Epithelial cell of proximal tubule (primary cell): ENCODE results near the gene TBC1D20. TPM values are rescaled to one million over a fixed set of nuclear protein-coding genes. Genes with fewer than 3 reads are reported as not detected.
"Not testable (repeated sequence)": the region's sequence is repeated elsewhere in the genome, so short reads cannot be mapped to it uniquely, and the experiment has no call there.

Experiments
- DNase-seq: peaks from one replicate; pipeline ENCODE4 v3.0.0-alpha.2; 2011; ENCODE audit warnings: low read depth
- H3K4me3 ChIP-seq: 2 replicates; pipeline ENCODE4 v1.5.1; 2011; ENCODE audit warnings: low read depth, mild to moderate bottlenecking, low read length
- total RNA-seq: library from RNA; depleted of rRNA; stranded (reverse); fragments of >200 nt; gene quantifications from 2 replicates; pipeline ENCODE4 v1.2.3, GENCODE V29; 2015
- TF ChIP-seq, protein P1 (sequence below): conservative IDR thresholded peaks from 2 replicates; pipeline ENCODE4 v1.5.1; 2012; ENCODE audit warnings: low read depth, mild to moderate bottlenecking, low read length

The TBC1D20 gene
- total RNA-seq, 1 donor from 2014 or later, result 16.4 TPM

DNA sequence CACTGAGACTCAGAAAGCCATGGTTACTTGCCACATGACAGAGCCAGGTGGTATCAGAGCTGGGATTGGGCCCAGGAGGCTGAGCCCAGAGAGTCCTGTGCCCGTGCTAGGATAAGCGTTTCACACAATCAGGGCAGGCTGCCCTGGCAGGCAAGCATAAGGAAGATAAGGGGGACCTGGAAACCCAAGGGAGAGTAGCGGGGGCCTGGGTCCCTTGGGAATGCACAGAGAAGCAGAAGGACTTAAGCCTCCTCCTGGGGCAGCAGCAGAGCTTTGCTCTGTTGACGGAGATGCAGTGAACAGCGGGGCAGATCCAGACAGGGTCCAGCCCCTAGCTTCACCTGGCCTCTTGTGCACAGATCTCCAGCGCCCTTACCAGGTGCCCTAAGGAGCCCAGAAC, 73.1 kb downstream of the TBC1D20 start:
- TF ChIP-seq, protein P1, sequence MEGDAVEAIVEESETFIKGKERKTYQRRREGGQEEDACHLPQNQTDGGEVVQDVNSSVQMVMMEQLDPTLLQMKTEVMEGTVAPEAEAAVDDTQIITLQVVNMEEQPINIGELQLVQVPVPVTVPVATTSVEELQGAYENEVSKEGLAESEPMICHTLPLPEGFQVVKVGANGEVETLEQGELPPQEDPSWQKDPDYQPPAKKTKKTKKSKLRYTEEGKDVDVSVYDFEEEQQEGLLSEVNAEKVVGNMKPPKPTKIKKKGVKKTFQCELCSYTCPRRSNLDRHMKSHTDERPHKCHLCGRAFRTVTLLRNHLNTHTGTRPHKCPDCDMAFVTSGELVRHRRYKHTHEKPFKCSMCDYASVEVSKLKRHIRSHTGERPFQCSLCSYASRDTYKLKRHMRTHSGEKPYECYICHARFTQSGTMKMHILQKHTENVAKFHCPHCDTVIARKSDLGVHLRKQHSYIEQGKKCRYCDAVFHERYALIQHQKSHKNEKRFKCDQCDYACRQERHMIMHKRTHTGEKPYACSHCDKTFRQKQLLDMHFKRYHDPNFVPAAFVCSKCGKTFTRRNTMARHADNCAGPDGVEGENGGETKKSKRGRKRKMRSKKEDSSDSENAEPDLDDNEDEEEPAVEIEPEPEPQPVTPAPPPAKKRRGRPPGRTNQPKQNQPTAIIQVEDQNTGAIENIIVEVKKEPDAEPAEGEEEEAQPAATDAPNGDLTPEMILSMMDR, result no peak
- H3K4me3 ChIP-seq, result no peak overlapping the region
- DNase-seq, result no peak

DNA sequence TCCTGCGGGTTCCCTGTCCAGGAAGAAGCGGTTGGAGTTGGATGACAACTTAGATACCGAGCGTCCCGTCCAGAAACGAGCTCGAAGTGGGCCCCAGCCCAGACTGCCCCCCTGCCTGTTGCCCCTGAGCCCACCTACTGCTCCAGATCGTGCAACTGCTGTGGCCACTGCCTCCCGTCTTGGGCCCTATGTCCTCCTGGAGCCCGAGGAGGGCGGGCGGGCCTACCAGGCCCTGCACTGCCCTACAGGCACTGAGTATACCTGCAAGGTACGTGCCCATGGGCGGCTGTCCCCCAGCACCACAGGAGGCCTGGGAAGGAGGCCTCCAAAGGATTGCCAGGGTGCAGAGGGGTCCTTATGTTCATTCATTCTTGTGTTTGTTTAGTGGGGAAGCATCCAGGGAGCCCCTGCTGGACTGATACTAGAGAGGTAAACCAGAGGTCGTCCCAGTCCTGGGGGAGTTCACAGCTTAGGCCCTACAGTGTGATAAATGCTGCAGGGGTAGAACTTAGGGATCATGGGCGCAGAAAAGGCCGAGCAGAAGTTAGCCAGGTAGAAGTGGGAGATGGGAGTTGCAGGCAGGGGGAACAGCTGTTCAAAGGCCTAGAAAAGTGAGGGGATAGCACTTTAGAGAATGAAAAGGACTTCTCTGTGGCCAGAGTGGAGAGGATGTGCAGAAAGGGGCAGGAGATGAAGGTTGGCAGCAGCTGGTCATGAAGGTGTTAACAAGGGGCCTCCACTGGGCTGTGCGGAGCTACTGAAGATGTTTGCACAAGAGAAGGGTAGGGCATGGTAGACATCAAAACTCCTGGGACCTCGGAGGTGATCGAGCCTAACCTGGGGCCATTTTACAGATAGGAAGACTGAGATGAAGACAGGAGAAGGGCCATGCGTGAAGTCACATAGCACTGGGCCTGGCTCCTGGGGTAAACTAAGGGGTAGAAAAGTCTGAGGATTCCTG, 74.0 kb downstream of the TBC1D20 start:
- H3K4me3 ChIP-seq, result no peak overlapping the region
- TF ChIP-seq, protein P1, result no peak
- DNase-seq, result no peak

DNA sequence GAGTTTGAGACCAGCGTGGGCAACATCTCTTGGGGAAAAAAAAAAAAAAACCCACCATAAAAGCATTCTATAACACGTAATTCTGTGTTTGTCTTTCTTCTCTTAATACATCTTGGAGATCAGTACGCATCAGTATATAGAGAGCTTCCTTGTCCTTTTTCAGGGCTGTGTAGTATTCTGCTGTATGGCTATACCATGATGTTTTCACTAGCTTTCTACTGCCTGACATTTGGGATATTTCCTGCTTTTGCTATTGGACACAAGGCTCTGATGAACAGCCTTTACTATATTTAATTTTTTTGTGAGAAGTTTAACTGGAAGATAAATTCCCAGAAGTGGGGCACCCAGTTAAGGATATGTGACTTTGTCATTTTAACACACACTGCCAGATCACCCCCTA, 74.8 kb downstream of the TBC1D20 start:
- TF ChIP-seq, protein P1, result no peak
- no peak overlapping the region for H3K4me3 ChIP-seq
- DNase-seq, result no peak

DNA sequence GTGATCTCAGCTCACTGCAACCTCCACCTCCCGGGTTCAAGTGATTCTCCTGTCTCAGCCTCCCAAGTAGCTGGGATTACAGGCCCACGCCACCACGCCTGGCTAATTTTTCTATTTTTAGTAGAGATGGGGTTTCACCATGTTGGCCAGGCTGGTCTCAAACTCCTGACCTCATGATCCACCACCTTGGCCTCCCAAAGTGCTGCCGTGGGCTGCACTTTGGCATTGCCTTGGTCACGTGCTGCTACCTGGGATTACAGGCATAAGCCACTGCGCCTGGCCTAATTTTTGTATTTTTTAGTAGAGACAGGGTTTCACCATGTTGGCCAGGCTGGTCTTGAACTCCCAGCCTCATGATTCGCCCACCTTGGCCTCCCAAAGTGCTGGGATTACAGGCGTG, 75.7 kb downstream of the TBC1D20 start:
- not testable (repeated sequence) for DNase-seq, H3K4me3 ChIP-seq

Other genes starting within 250 kb of the TBC1D20 start
- gene DEFB129, start 235.3 kb downstream of the TBC1D20 start, total RNA-seq, result not detected in 2 replicates
- not detected in 2 replicates for gene DEFB132, start 204.8 kb downstream of the TBC1D20 start, total RNA-seq
- 1.7 and 3.9 TPM in 2 replicates for gene C20orf96, start 171.8 kb downstream of the TBC1D20 start, total RNA-seq
- 12.4 and 20.3 TPM in 2 replicates for gene ZCCHC3, start 165.0 kb downstream of the TBC1D20 start, total RNA-seq
- gene SOX12, start 137.0 kb downstream of the TBC1D20 start, total RNA-seq, result 7.9 and 10.1 TPM in 2 replicates
- 49.1 and 52.4 TPM in 2 replicates for gene NRSN2, start 115.4 kb downstream of the TBC1D20 start, total RNA-seq
- 78.8 and 112 TPM in 2 replicates for gene TRIB3, start 81.8 kb downstream of the TBC1D20 start, total RNA-seq
- gene RBCK1, start 54.2 kb downstream of the TBC1D20 start, total RNA-seq, result 106 and 133 TPM in 2 replicates
- gene CSNK2A1, start 81.3 kb upstream of the TBC1D20 start, total RNA-seq, result 84.8 and 112 TPM in 2 replicates
- 2.6 and 4.0 TPM in 2 replicates for gene TCF15, start 147.8 kb upstream of the TBC1D20 start, total RNA-seq
- gene SRXN1, start 190.7 kb upstream of the TBC1D20 start, total RNA-seq, result 35.4 and 52.0 TPM in 2 replicates
- not detected in 2 replicates for gene SCRT2, start 213.3 kb upstream of the TBC1D20 start, total RNA-seq